Stimulated activated CD8-positive, alpha-beta memory T cell treated with anti-CD3 and anti-CD28 coated beads, Interleukin-4, amount 100 ng/mL, for 1 hour (primary cell): Measurements from ENCODE around the gene DISP2.
A peak's percentile ranks its signal among the peaks of the same experiment; 100 is the strongest.

Experiments used
- DNase-seq, 2 donors: peaks; one replicate each; pipeline ENCODE4 v3.0.0-alpha.2; 2020; ENCODE audit warnings: low read depth in 2 of 2, low spot score in 1 of 2

Gene DISP2

DNA sequence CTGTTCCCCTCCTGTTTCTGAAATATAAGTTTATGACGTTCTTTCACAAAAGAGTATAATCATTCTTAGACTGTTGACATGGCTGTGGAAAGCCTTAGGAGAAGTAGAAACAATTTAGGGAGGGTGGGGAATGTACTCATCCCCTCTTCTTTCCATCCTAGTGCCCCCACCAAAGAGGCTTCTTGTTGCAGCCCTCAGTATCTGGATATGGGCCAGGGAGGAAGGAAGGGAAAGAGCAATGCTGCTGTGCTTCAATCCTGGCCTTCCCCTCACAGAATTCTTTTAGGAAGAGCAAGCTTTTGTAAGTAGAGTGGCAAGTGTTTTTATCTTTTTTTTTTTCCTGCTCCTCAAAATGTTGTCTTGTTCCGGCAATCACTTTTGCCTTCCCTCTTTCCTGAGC lies 32.8 kb upstream of the DISP2 start:
- no peak for DNase-seq

DNA sequence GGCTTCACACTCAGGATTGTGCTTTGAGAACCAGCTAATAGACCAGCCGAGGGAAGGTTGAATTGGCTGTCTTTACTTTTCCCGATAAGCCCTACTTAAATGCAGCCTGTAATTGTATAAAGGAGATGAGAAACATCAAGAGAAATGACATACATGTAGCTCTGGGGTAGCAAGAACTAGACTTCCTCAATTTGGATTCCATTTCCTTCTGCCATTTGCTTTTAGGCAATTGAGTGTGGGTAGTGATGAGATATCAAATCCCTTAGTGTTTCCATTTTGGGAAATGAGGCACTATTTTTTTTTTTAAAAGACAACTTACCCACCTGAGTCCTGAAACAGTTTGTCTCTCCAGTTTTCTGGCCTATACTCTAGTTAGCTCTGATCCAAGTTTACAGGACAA lies 32.3 kb upstream of the DISP2 start:
- DNase-seq = no peak

DNA sequence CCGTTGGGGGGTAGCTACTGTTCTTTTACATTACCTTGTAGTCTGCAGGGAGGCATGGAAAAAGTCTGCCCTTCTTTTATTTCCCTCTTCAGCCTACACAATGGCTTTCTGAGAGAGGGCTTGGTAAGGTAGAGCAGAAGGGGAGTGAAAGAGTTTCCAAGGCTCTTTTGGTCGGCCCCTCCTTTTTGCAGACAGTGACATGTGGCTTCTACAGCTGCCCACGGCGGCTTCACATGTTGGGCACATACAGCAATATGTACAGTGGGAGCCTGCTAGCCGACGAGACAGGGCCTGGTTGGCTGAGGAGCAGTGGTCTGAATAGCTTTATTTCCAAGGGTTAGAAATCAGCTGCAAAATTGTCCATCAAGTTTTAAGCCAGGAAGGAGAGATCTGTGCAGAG lies 30.6 kb upstream of the DISP2 start:
- DNase-seq = no peak

DNA sequence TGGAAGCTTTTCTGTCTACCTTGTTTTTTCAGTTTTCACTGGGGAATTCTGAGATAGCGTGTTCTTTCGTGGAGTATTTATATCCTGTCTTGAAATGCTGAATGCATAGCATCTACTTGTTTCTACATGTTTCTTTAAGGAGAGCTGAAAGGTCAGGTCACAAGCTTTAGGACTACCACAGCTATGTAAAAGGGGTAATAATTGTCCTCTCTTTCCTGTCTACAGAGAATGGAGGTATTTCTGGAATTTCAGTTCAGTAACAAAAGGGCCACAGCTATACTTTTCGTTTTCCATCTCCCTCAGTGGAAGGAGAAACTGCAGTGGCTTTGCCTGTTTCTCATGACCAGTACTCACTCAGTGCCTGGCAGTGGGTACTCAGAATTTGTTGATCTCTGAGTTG lies 29.8 kb upstream of the DISP2 start:
- DNase-seq = no peak

DNA sequence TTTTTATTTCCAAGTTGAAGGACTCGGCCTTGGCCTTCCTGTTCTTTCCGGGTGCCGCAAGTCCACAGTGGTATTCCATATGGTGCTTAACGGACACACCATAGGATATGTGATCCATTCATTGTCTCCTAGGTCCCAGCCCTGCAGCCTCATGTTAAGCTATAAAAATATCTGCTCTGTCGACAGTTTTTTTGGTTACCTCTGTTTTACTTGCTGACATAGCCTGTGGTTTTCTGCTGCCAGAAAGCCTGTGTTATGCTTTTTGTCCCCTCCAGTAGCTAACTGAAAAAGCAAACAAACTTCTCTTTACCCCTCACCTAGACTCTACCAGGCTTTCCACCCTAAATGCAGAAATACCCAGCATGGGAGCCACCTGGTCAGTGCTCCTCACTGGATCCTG lies 29.3 kb upstream of the DISP2 start:
- DNase-seq = no peak

DNA sequence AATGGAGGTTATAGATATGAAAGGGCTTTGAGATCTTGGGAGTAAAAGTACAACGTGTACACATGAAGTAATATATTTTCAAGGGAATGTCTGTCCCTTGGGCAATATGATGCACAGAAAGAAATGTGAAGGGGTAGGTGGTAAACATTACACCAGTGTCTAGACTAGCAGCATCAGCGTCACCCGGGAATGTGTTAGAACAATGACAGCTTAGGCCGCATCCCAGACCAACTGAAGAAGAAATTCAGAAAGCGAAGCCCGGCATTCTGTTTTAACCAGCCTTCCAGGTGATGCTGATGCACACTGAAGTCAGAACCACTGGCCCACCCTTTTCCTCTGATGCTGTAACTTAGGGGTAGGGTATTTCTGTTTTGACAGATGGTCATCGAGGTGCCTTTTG lies 28.2 kb upstream of the DISP2 start:
- no peak for DNase-seq

DNA sequence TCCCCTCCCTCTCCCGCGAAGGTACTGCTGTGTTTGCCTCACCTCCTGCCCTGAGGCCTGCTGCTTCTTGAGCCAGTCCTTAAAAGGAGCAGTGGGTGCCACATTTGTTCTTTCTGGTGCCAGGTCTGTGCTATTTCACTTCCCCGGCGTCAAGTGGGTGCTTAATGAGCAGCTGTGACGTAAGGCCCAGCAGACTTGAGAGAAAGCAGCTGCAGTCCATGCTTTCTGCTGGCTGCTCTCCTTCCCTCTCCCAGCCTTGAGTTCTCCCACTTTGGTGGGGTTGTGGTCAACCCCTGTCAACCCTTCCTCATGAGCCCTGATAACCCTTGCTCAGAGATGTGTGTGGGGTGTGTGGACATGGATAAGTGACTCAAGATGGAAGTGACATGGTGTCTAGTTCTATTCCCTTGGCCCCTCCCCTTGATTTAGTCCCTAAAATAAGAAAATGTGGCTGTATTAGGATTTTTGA lies 27.6 kb upstream of the DISP2 start:
- DNase-seq = no peak

DNA sequence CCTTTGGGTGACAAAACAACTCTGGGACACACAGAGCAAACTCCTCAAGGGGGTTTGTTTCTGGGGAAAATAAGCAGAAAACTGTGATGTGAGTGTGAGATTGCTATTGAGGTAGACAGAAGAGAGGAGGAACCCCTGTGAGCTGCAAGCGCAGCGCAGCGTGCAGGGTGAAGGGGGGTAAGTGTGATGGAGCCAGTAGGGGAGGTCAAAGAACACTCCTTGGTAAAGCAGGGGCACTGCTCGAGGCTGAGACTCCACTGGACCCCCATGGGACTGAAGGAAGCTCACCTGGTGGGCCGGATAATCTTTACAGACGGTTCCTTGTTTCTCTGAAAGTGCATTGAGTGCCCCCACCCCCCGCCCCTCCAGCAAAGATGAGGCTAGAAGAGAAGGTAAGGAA lies 27.0 kb upstream of the DISP2 start:
- no peak for DNase-seq

DNA sequence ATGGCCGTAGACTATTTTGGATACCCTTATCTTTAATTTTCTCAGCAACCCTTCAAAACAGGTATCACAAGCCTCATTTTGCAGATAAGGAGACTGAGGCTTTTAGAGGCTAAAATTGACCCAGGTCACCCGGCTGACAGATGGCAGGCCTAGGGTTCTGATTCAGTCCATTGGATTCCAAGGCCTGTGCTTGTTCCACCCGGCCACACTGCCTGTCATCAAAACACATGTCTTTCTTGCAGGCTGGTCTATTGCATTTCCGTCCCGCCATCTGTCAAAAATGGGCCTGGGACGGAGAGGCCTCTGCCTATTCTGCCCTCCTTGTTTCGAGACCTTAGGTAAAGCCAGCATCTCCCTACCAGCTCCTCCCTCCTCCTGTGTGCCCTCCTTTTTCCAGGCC lies 26.4 kb upstream of the DISP2 start:
- DNase-seq = no peak

DNA sequence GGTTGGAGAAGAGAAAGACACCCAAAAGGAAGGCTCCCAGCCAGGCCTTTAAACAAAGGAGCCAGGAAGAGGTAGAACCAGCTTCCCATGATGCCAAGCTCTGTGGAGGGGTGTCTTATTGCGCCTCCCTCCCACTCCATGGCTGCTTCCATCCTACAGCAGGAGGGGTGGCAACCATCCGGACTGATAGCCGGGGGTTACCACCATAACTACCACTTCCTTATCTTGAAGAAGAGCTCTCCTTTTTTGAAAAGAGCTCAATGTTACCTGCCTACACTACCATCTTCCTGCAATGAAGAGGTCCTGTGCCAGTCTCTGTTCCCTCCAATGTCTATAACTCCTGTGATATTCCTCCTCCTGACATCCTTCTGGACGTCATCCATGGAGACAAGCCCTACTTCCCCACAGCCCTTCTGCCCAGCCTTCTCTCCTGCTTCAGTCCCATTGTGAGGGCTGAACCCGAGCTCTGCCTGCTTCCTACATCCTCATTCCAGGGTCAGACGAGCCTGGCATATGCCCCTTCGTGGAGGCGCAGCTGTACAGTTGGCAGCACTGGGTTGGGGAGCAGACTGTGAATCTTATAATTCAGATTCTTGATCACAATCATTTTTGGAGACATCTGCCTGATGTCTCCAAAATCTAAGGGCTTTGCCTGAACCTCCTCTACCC lies 25.8 kb upstream of the DISP2 start:
- no peak for DNase-seq

DNA sequence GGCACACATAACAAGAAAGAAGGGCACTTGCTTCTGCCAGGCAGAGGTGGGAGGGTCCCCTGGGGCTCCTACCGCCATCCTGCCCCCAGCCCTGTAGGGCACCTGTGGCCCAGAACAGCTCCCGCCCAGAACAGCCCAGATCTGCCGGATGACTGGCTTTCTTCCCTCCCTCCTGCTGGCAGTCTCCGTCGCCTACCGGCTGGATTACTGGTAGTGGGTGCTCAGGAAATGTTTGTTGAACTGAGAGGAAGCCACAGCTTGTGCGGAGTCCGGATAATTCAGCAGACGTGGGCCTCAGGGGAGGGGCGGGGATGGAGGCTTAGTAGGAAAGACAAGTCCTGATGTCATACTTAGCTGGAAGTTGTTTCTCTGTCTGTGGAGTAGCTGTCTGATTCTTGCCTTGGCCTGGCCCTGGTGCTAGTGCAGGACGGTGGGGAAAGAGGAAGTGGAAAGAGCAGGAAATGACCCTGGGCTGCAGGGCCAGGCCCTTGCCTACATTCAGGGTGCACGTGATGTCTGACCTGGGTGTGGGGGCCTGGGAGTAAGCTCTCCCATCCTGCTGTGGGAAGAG lies 24.0 kb upstream of the DISP2 start:
- no peak for DNase-seq

DNA sequence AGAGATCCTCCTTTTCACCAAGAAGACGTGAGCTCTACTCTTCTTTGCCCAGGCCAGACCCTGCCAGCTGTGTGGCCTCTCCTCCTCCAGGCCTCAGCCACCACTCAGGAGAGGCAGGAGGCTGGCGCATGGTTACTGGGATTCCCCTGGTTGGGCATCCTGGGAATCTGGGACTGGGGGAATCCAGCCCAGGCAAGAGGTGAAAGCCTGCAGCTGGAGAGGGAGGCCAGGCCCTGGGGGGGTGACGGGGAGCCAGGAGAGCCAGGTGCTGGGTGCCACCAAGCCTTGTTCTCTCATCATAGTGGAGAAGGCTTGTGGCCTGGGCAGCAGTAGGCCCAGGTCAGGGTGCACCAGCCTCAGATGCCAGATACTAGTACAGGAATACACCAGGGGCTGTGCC lies 23.5 kb upstream of the DISP2 start:
- DNase-seq = no peak

DNA sequence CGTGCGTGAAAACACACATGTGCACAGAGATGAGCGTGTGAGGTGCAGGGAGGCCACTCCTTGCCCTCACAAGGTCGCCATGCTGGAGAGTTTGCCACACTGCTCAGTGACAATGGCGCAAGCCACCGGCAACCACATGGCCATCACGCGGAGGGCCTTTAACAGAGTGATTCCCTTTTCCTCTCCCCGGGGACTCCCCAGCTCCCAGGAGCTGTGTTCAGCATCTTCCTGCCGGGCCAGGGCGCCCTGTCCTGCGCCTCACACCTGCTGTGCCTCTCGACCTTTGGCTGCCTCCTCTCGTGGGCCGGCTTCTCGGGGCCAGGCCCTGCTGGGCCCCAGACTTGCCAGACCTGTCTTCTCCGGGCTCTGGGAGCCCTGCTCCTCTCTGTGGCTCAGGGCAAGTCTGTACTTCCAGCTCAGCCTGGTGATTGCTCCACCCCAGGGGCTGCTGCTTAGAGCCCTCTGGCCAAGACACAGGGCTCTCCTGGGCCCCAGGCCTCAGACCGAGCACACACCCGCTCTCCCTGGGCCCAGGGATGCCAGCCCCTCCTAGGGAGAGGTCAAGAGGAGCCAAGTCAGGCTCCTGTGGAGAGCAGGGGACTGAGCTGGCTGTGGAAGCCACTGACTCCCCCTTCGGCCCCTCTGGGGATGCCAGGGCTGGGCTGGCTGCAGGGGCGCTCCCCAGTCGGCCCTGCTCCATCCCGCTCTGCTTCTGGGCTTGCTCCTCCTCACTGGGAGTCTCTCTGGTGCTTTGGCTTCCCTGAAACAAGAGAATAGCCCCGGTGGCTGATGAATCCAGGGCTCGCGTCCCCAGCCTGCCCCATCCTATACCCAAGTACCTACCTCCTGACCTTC lies 22.9 kb upstream of the DISP2 start:
- DNase-seq = no peak

DNA sequence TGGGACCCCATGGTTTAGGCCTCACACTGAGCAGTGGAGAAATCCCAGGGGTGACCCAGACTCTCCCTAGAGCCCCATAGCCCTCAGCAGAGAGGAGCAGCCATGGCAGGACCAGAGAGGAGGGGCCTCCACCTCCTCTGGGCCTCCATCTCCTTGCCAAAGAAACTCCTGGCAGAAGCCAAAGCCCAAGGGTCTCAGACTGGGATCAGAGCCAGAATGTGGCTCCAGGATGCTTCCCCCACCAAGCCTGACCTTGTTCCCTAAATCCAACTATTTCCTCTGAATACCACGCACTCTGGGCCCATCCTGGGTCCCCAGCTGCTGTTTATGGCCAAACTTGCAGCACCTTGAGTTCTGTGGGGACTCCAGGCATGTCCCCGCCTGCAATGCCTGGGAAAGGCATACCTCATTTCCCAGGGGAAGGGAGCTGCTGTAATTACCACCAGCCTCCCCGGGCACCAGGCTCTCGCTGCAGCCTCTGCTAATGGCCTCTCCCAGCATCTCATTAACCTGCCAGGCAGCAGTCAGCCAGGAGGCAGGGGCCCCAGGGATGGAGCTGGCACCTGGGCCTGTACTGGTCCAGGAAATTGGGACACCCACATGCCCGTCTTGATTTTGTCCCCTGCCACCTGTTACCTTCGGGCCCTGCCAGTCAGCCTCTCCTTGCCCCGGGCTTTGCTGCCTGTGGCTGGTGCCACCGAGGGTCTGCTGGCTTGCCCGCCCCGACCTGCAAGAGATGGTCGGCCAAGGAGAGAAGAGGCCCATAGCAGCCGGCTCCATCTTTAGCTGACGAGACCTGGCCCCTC lies 21.9 kb upstream of the DISP2 start:
- DNase-seq = no peak

DNA sequence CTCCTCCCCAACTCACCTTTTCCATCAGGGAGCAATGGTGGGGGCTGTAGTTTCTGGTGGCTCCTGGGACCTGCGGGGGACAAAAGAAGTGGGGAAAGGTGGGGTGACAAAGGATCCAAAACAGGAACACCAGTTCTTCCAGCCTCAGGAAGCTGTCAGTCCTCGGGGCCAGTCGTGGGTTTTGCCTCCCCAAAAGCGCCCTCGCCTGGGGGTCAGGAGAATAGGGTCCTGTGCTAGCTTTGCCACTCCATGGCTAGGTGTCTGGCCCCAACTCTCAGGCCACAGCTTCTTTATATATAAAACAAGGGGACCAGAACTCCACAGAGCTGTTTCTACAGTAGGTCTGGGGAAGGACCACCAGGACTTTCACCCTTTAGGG lies 21.3 kb upstream of the DISP2 start:
- DNase-seq = no peak

DNA sequence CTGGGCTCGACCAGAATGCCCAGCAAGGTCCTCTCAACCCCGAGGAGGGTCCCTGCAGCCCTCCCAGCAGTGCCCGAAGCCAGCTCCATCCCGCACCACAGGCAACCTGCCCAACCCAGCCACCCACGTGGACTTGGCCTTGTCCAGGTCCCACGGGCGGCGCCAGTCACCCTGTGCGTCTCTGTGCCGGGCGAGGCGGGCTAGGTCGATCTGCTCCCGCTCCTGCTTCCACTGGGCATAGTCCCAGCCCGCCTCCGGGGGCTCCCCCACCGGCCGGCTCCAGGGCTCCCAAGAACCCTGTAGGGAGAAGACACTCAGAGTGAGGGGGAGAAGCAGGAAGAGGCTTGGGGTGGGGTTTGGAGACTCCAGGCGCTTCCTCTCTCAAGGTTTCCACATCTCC lies 20.4 kb upstream of the DISP2 start:
- DNase-seq = no peak

DNA sequence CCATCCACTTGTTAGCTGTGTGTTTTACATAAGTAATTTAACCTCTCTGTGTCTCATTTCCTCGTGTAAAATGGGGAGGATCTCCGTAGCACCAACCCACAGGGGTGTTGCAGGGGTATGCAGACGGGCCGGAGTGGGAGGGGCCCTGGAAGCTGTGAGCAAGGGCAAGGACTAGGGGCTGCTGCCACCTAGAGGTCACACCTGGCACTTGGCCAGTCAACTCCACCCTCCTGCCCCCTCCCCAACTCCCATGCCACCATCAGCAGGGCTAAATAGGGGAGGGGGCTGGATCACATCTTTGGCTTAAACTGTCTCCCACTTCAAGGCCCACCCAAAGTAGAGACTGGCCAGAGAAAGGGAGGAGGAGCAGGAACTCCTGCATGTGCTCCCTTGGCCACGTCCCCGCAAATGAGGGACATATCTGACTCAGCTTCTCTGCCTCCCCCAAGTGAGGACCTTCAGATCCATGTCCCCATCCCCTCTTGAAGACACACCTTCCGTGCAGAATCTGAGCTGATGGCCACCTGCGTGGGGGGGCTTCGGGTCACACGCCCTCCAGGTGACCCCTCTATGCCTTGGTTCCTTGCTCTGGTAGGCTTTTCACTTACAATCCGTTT lies 19.9 kb upstream of the DISP2 start:
- peak in 1 of 2 donors; percentile 57 for DNase-seq

DNA sequence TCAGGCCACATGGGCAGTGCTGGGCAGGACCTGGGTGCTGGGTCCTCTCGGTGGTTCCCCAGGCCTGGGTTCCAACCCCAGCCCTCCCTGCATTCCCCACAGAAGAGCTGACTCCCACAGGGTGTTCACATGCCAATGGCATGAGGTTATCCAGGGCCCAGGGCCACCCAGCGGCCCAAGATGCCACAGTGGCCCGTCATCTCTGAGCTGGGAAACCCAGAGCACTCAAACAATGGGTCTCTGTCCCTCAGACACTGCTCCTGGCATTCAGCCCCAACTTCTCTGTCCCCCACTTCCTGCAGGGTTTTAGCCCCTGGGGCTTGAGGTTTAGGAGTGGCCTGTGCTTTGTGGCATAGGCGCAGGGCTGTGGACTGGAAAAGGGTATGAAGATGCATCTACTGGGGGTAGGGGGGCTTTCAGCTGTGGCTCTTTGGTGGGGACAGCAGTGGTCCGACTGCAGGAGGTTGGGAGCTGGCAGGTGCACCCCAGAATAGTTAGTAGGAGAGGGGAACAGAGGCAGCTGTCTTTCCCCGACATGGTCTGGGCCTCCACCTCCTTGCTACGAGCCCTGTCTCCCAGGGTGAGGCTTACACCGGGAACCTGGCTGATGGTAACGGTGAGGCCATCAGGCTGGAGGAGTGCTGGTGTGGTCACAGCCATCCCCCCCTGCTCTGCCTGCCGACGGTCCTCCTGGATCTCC lies 18.9 kb upstream of the DISP2 start:
- no peak for DNase-seq

DNA sequence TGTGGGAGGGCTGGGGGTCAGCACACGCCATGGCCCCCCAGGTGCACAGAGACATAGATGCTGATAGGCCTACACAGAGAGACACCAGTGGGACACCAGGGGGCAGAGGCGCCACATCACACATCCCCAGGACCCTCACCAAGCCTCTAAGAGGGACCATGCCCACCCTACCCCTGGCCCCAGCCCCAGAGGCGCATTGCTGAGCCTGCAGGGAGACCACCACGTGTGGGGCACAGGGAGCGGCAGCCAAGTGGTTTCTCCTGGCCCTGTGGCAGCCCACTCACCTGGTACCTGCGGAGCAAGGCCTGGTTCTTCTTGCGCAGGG lies 18.4 kb upstream of the DISP2 start:
- DNase-seq = no peak

DNA sequence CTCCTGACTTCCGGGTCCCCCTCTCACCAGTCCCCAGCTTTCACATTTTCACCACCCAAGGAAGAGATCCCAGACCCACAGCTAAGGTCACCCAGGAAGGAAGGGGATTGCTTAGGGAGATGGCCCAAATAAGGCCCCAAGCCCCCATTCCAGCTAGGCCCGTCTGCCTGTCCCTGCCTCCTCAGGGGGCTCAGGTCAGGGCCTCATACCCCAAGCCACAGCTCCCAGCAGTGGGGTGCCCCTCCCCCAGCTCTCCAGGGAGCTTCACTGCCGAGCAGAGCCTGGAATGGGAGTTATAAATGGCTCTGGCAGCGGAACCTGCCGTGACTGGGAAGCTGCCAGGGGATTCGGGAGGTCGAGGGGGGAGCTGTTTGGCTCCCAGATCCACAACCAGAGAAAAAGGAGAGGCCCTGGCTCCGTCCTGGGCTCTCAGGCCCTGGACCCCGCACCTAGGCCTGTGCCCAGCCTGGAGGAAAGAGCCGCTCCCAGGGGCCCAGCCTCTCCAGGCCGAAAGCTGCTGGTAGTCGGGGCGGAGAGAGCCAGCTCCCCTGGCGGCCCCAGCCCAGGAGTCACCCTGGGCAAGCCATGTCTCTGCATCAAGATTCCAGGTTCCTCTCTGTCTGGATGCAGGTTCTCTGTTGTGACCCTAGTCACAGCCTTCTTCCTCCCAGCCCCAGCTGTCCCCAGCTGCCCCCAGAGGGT lies 17.8 kb upstream of the DISP2 start:
- no peak for DNase-seq
